ENCODE data around the gene QRFP.

Gene QRFP

DNA sequence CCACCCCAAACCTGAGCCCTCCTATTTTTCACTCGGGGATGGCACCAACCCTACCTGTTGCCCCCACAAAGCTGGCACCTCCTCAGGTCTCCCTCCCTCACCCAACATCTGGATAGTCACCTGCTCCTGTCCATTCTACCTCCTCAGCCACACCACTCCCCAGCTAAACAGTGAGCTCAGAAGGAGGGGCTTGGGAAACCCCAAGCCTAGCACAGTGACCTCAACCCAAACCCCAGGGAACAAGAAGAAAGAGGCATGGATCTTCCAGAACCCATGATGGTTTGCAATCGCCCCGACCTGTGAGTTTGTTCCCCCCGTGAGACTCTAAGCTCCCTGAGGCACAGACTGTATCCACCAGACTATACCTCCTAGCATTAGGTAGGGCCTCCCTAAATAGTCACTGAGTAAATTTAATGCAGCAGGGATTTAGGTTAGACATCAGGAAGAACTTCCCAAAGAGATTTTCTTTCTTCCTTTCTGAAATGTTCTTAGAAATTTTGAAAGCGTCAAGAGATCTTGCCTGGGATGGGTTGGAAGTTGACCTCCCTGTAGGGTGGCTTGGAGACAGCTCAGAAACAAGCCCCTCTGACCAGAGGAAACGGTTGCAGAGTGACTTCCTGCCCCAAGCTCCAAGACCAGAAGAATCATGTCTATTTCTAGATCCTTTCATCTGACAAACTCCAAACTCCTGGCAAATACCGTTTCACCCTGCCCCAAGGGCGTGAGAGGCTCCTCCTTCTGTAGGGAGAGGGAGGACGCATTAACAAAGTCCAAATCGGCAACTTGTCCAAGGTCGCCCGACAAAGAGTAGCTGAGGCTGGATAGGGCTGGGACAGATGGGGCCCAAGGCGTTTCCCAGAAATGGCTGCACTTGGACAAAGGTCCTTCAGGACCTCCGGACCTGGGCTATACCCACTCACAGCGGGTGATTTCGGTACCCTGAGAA, 38.4 kb upstream of the QRFP start:
- Histone ChIP-seq H3K27ac (no peak overlapping the region), H3K4me2 (no peak overlapping the region), H3K4me3 (IDR thresholded peaks at IDR 0.05; ENCODE audit: insufficient read depth, low read depth, low read length) (no peak overlapping the region), H4K20me1 (ENCODE audit: insufficient read depth) (no peaks in the 10 kb centered on the region), H3K4me1 (ENCODE audit: low read depth, poor library complexity, severe bottlenecking) (peaks cover 5% of the 10 kb centered on the region), H3K9ac (no peak overlapping the region), H3K27me3 (ENCODE audit: insufficient read depth, low read depth) (peaks cover 89% of the 10 kb centered on the region), H2AFZ (ENCODE audit: low read depth) (no peak overlapping the region), H3K36me3 (ENCODE audit: insufficient read depth) (no peaks in the 10 kb centered on the region), H3K79me2 (ENCODE audit: insufficient read depth, low read depth) (no peaks in the 10 kb centered on the region)
- TF ChIP-seq, protein P1, sequence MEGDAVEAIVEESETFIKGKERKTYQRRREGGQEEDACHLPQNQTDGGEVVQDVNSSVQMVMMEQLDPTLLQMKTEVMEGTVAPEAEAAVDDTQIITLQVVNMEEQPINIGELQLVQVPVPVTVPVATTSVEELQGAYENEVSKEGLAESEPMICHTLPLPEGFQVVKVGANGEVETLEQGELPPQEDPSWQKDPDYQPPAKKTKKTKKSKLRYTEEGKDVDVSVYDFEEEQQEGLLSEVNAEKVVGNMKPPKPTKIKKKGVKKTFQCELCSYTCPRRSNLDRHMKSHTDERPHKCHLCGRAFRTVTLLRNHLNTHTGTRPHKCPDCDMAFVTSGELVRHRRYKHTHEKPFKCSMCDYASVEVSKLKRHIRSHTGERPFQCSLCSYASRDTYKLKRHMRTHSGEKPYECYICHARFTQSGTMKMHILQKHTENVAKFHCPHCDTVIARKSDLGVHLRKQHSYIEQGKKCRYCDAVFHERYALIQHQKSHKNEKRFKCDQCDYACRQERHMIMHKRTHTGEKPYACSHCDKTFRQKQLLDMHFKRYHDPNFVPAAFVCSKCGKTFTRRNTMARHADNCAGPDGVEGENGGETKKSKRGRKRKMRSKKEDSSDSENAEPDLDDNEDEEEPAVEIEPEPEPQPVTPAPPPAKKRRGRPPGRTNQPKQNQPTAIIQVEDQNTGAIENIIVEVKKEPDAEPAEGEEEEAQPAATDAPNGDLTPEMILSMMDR (conservative IDR thresholded peaks at IDR 0.05; ENCODE audit: low read depth, low read length): no peak

DNA sequence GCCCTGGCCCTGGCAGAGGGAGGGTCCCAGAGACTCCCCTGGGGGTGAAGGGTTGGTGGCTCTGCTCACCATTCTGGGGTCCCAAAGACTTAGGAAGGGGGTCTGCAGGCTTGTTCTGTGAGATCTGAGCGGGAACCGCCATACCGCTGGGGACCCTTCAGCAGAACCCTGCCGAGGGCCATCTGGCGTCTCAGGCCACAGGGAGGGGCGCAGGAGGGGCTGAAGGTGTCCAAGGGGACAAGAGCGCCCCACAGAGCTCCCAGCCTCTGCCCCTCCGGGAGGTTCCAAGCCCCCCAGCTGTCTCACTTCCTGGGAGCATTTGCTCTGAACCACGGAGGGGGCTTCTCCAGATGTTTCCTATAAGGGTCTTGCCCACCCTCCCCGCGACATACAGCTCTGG, 37.6 kb upstream of the QRFP start:
- Histone ChIP-seq H3K4me3 (IDR thresholded peaks at IDR 0.05; ENCODE audit: insufficient read depth, low read depth, low read length) (no peak overlapping the region), H3K27me3 (ENCODE audit: insufficient read depth, low read depth) (peaks cover 89% of the 10 kb centered on the region), H3K4me2 (no peak overlapping the region), H3K27ac (no peak overlapping the region), H3K36me3 (ENCODE audit: insufficient read depth) (no peaks in the 10 kb centered on the region), H4K20me1 (ENCODE audit: insufficient read depth) (no peaks in the 10 kb centered on the region), H3K79me2 (ENCODE audit: insufficient read depth, low read depth) (no peaks in the 10 kb centered on the region), H3K9ac (no peak overlapping the region), H2AFZ (ENCODE audit: low read depth) (no peak overlapping the region), H3K4me1 (ENCODE audit: low read depth, poor library complexity, severe bottlenecking) (peaks cover 5% of the 10 kb centered on the region)
- TF ChIP-seq, protein P1 (conservative IDR thresholded peaks at IDR 0.05; ENCODE audit: low read depth, low read length): no peak

DNA sequence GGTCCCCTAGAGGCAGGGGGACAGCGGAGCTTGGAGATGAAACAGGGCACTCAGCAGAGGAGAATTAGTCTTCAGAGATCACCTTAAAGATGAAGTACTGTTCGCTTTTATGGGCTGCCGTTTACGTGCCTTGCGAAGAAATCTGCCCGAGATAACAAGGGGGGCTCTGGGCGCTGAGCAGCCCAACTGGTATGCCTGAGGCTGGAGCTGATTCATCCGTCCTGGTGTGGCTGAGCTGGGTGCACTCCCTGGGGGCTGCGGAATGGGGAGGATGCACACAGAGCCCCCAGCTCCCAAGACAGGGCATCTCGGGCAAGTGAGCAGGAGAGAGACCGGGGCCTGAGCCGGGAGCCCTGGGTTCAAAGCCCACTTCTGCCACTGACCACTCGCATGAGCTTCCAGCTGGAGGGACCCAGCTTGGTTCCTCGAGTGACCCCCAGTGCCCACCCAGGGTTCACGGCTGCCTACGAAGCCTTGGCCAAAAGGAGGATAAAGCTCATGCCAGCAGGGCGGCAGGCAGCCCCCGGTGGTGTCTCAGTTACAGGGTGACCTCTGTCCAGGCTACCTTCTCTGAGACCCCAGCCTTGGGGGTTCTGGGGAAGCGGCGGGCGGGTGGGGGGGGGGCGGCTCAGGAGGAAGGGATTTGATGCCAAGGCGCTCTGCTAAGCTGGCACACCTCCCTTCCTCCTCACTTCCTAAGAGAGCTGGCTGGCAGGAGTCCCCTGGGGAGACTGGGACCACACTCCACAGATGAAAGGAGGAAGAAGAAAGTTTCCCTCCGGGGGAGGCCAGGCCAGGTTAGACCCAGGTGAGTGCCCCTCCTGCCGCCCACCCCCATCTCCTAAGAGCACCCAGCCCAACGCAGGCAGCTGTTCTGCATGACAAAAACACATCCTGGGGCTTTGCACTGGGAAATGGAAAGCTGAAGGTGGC, 36.8 kb upstream of the QRFP start:
- Histone ChIP-seq H3K4me2 (no peak overlapping the region), H3K4me3 (IDR thresholded peaks at IDR 0.05; ENCODE audit: insufficient read depth, low read depth, low read length) (no peak overlapping the region), H4K20me1 (ENCODE audit: insufficient read depth) (no peaks in the 10 kb centered on the region), H2AFZ (ENCODE audit: low read depth) (no peak overlapping the region), H3K79me2 (ENCODE audit: insufficient read depth, low read depth) (no peaks in the 10 kb centered on the region), H3K4me1 (ENCODE audit: low read depth, poor library complexity, severe bottlenecking) (peaks cover 5% of the 10 kb centered on the region), H3K36me3 (ENCODE audit: insufficient read depth) (no peaks in the 10 kb centered on the region), H3K27ac (no peak overlapping the region), H3K27me3 (ENCODE audit: insufficient read depth, low read depth) (peaks cover 92% of the 10 kb centered on the region), H3K9ac (no peak overlapping the region)
- TF ChIP-seq, protein P1 (conservative IDR thresholded peaks at IDR 0.05; ENCODE audit: low read depth, low read length): no peak

DNA sequence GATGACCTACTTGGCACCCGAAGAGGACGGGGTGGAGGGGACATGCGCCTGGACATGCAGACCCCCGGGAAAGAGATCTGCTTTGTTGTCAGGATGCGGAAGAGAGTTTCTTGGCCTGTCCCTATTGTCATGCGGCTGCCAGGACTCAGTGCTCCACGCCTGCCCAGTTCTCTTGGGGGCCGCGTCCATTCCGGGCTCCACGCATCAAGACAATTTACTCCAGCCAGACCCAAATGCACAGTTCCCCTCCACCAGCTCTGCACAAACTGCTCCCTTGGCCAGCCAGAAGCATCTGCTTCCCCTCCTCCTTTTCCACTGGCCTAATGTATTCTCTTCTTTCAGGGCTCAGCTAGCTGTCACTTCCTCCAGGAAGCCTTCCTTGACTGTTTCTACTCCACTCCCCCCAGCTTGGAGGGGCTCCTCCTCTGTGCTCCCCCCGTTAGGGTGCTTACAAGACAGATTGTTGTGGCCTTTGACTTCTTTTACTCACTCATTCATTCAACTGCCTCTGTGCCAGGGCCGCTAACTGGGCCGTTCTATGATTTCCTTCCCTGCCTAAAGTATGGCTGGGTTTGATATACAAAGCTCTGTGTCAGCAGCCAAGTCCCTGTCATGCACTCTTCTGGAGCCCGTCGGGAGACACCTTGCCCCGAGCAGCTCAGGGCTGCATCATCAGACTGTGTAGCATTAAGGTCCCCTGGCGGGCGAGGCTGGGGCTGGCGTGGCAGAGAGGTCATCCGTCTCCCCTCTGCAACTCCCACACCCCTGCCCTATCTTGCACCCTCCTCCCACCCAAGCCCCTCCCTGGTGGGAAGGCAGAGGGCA, 35.9 kb upstream of the QRFP start:
- Histone ChIP-seq H3K27ac (no peak overlapping the region), H3K4me2 (no peak overlapping the region), H2AFZ (ENCODE audit: low read depth) (no peak overlapping the region), H4K20me1 (ENCODE audit: insufficient read depth) (no peaks in the 10 kb centered on the region), H3K4me1 (ENCODE audit: low read depth, poor library complexity, severe bottlenecking) (peaks cover 5% of the 10 kb centered on the region), H3K4me3 (IDR thresholded peaks at IDR 0.05; ENCODE audit: insufficient read depth, low read depth, low read length) (no peak overlapping the region), H3K27me3 (ENCODE audit: insufficient read depth, low read depth) (peaks cover 95% of the 10 kb centered on the region), H3K79me2 (ENCODE audit: insufficient read depth, low read depth) (no peaks in the 10 kb centered on the region), H3K36me3 (ENCODE audit: insufficient read depth) (no peaks in the 10 kb centered on the region), H3K9ac (no peak overlapping the region)
- TF ChIP-seq, protein P1 (conservative IDR thresholded peaks at IDR 0.05; ENCODE audit: low read depth, low read length): no peak
